IMR-90 (cell line): ENCODE data around the gene PRKACA. TPM values are rescaled to one million over a fixed set of nuclear protein-coding genes. Genes with fewer than 3 reads are reported as not detected.

Experiments used
- ATAC-seq: fragments of 200-7000 bp; cut with Tn5 transposase; 2 replicates; pipeline ENCODE4 v1.9.1; 2020; ENCODE audit warnings: low read depth, mild to moderate bottlenecking, moderate library complexity
- BruUV-seq: library from RNA; stranded (reverse); fragments of 400-500 nt; replicated peaks from 2 replicates; lab custom pipeline; 2021; lab: Mats Ljungman, UMichigan
- CTCF ChIA-PET: fragments of 300-600 bp; formaldehyde crosslinking; extraction: SDS; loops from one replicate; lab custom pipeline; 2021; ENCODE audit warnings: antibody characterized with exemption; lab: Yijun Ruan, JAX
- POLR2A ChIA-PET: fragments of 300-600 bp; sonication (Branson Sonifier 250); formaldehyde crosslinking; loops from one replicate; lab custom pipeline; 2022; ENCODE audit warnings: antibody characterized with exemption; ENCODE audit not compliant: unreplicated experiment; lab: Charles Lee
- DNase-seq: peaks from one replicate; pipeline ENCODE4 v3.0.0; 2013
- H2AFZ ChIP-seq: replicated peaks from 2 replicates; pipeline ENCODE3; 2013; ENCODE audit warnings: low read length, mild to moderate bottlenecking; ENCODE audit not compliant: poor library complexity
- H2AK5ac ChIP-seq: 2 replicates; pipeline ENCODE4 v1.6.1; 2013; ENCODE audit warnings: low read depth, low read length, inconsistent platforms
- H2AK9ac ChIP-seq: replicated peaks from 2 replicates; pipeline ENCODE3; 2013; ENCODE audit warnings: mild to moderate bottlenecking, low read depth, low read length, moderate library complexity; ENCODE audit not compliant: poor library complexity
- H2BK120ac ChIP-seq: 2 replicates; pipeline ENCODE4 v1.6.1; 2013; ENCODE audit warnings: low read depth, low read length, inconsistent platforms
- H2BK15ac ChIP-seq: 3 replicates; pipeline ENCODE4 v1.6.1; 2013; ENCODE audit warnings: low read depth, low read length, inconsistent platforms
- H2BK20ac ChIP-seq: 2 replicates; pipeline ENCODE4 v1.6.1; 2013; ENCODE audit warnings: low read depth, mild to moderate bottlenecking, inconsistent platforms, low read length, moderate library complexity
- H2BK5ac ChIP-seq: 2 replicates; pipeline ENCODE4 v1.6.1; 2013; ENCODE audit warnings: mild to moderate bottlenecking, low read depth, low read length, inconsistent platforms; ENCODE audit not compliant: poor library complexity, severe bottlenecking
- H3K14ac ChIP-seq: replicated peaks from 2 replicates; pipeline ENCODE4 v1.6.1; 2013; ENCODE audit warnings: low read depth, low read length, inconsistent platforms
- H3K18ac ChIP-seq: 2 replicates; pipeline ENCODE4 v1.6.1; 2013; ENCODE audit warnings: low read depth, low read length, control low read depth
- H3K23ac ChIP-seq: 2 replicates; pipeline ENCODE4 v1.6.1; 2013; ENCODE audit warnings: low read depth, low read length, inconsistent platforms
- H3K27ac ChIP-seq: 2 replicates; pipeline ENCODE4 v1.5.1; 2013; ENCODE audit warnings: mild to moderate bottlenecking, control low read depth, low read length; ENCODE audit not compliant: insufficient read depth
- H3K27me3 ChIP-seq: 2 replicates; pipeline ENCODE4 v1.6.1; 2013; ENCODE audit warnings: low read length; ENCODE audit not compliant: control insufficient read depth, insufficient read depth
- H3K36me3 ChIP-seq: 2 replicates; pipeline ENCODE4 v1.6.1; 2013; ENCODE audit warnings: low read length, mixed read lengths; ENCODE audit not compliant: control insufficient read depth, insufficient read depth
- H3K4ac ChIP-seq: 2 replicates; pipeline ENCODE4 v1.6.1; 2013; ENCODE audit warnings: low read depth, low read length, inconsistent platforms
- H3K4me1 ChIP-seq: 2 replicates; pipeline ENCODE4 v1.6.1; 2013; ENCODE audit warnings: low read length, mixed read lengths; ENCODE audit not compliant: control insufficient read depth, insufficient read depth
- H3K4me2 ChIP-seq: 2 replicates; pipeline ENCODE4 v1.6.1; 2013; ENCODE audit warnings: low read depth, mild to moderate bottlenecking, control low read depth, low read length, moderate library complexity
- H3K4me3 ChIP-seq: 2 replicates; pipeline ENCODE4 v1.5.1; 2013; ENCODE audit warnings: low read depth, mild to moderate bottlenecking, control low read depth, low read length, moderate library complexity; ENCODE audit not compliant: insufficient read depth
- H3K56ac ChIP-seq: 2 replicates; pipeline ENCODE4 v1.6.1; 2013; ENCODE audit warnings: low read length, inconsistent platforms; ENCODE audit not compliant: insufficient read depth; ENCODE audit errors: extremely low read depth
- H3K79me1 ChIP-seq, 2 experiments: 2 replicates each; pipeline ENCODE4 v1.6.1; 2013; ENCODE audit warnings: low read length in 2 of 2, inconsistent platforms in 1 of 2, low read depth in 1 of 2
- H3K9ac ChIP-seq: 2 replicates; pipeline ENCODE4 v1.6.1; 2013; ENCODE audit warnings: low read depth, low read length, control low read depth
- H3K9me1 ChIP-seq: 2 replicates; pipeline ENCODE4 v1.6.1; 2013; ENCODE audit warnings: low read length, inconsistent platforms; ENCODE audit not compliant: insufficient read depth
- H3K9me3 ChIP-seq: 2 replicates; pipeline ENCODE4 v1.6.1; 2013; ENCODE audit warnings: low read length; ENCODE audit not compliant: control insufficient read depth, insufficient read depth
- H4K20me1 ChIP-seq: 2 replicates; pipeline ENCODE4 v1.6.1; 2013; ENCODE audit warnings: low read length, inconsistent platforms; ENCODE audit not compliant: insufficient read depth
- H4K5ac ChIP-seq: 2 replicates; pipeline ENCODE4 v1.6.1; 2013; ENCODE audit warnings: mild to moderate bottlenecking, low read depth, low read length, control low read depth
- H4K8ac ChIP-seq, 2 experiments: 2 replicates each; pipeline ENCODE4 v1.6.1; 2013; ENCODE audit warnings: low read depth in 2 of 2, low read length in 2 of 2, control low read depth in 1 of 2, inconsistent platforms in 1 of 2
- H4K91ac ChIP-seq: 2 replicates; pipeline ENCODE4 v1.6.1; 2013; ENCODE audit warnings: low read depth, low read length, inconsistent platforms; ENCODE audit not compliant: insufficient read depth
- BHLHE40 ChIP-seq: fragments of 150-350 bp; IDR thresholded peaks from 2 replicates; pipeline ENCODE4 v1.6.1; 2016; ENCODE audit warnings: mild to moderate bottlenecking, low read depth, low read length
- ELK1 ChIP-seq: fragments of 150-350 bp; IDR thresholded peaks from 2 replicates; pipeline ENCODE4 v1.6.1; 2016; ENCODE audit warnings: low read depth, mild to moderate bottlenecking, low read length, moderate library complexity, borderline replicate concordance
- MAZ ChIP-seq: IDR thresholded peaks from 2 replicates; pipeline ENCODE4 v1.6.1; 2012; ENCODE audit warnings: low read depth, mild to moderate bottlenecking, low read length, improper control_type of control experiment, moderate library complexity, borderline replicate concordance
- MXI1 ChIP-seq: IDR thresholded peaks from 2 replicates; pipeline ENCODE4 v1.6.1; 2012; ENCODE audit warnings: low read depth, mild to moderate bottlenecking, low read length, moderate library complexity, borderline replicate concordance
- POLR2A ChIP-seq: IDR thresholded peaks from 2 replicates; pipeline ENCODE4 v1.6.1; 2012; ENCODE audit warnings: mild to moderate bottlenecking, low read depth, low read length
- RAD21 ChIP-seq: IDR thresholded peaks from 2 replicates; pipeline ENCODE4 v1.6.1; 2012; ENCODE audit warnings: low read length, improper control_type of control experiment
- RFX5 ChIP-seq: IDR thresholded peaks from 2 replicates; pipeline ENCODE4 v1.8.0; 2012; ENCODE audit warnings: low read depth, mild to moderate bottlenecking, low read length, moderate library complexity
- SMC3 ChIP-seq: fragments of 150-350 bp; IDR thresholded peaks from 2 replicates; pipeline ENCODE4 v1.6.1; 2016; ENCODE audit warnings: low read depth, mild to moderate bottlenecking, antibody characterized with exemption, low read length, moderate library complexity
- WGBS, 2 experiments: methylation state at CpG; one replicate each; pipeline versions ENCODE4 v1.1.5 to v1.1.7; 2013; ENCODE audit warnings: missing lambda C conversion rate in 2 of 2; ENCODE audit not compliant: insufficient read length in 1 of 2; ENCODE audit errors: extremely low coverage in 2 of 2; 5-methylcytosine and 5-hydroxymethylcytosine counted together
- dilution Hi-C: fragments of 300-500 bp; cut with HindIII; formaldehyde crosslinking; loops from one replicate; pipeline ENCODE4 v1.14.3; 2018; ENCODE audit warnings: low sequenced_read_pairs; ENCODE audit not compliant: unreplicated experiment
- in situ Hi-C: fragments of 300-500 bp; cut with MboI; formaldehyde crosslinking; loops from 3 replicates; pipeline ENCODE4 v1.14.3; 2019; ENCODE audit warnings: low sequenced_read_pairs, inconsistent platforms, mixed read lengths
- intact Hi-C: fragments of 100-400 bp; cut with micrococcal nuclease; formaldehyde crosslinking; loops from 2 replicates; pipeline ENCODE4 v1.10.0; 2022
- polyA plus RNA-seq, 3 experiments: library from polyadenylated mRNA; depleted of rRNA; stranded (reverse); fragments of >200 nt; gene quantifications; 2 replicates each; pipeline ENCODE4 v1.2.3, GENCODE V29; 2012; ENCODE audit warnings: low replicate concordance in 1 of 3
- total RNA-seq: library from RNA; depleted of rRNA; stranded (reverse); fragments of >200 nt; gene quantifications from 2 replicates; pipeline ENCODE4 v1.2.3, GENCODE V29; 2012
- TF ChIP-seq, protein P1 (sequence below): conservative IDR thresholded peaks from 2 replicates; pipeline ENCODE4 v1.5.1; 2012; ENCODE audit warnings: mild to moderate bottlenecking, low read depth, low read length, improper control_type of control experiment
- TF ChIP-seq, protein P2 (sequence below): fragments of 150-350 bp; IDR thresholded peaks from 2 replicates; pipeline ENCODE4 v1.6.1; 2017; ENCODE audit warnings: mild to moderate bottlenecking, antibody characterized with exemption, low read length, low read depth

Gene PRKACA
- total and polyA plus RNA-seq, 2 of the 4 experiments (the other 2 are of a cell fraction) = 18.1 to 94.5 TPM

- Histone ChIP-seq H4K91ac (no peak overlapping the region; the same call in 1 of the 2 replicates), H3K4me3 (peak overlapping the region; percentile 61), H2BK20ac (no peak overlapping the region), H3K36me3 (no peaks in the 10 kb centered on the region), H3K14ac (no peak overlapping the region), H3K27ac (peak overlapping the region; percentile 13; the same call in 1 of the 2 replicates), H3K4me1 (peaks cover 10% of the 10 kb centered on the region), H3K9me3 (no peaks in the 10 kb centered on the region), H3K9ac (peak overlapping the region; percentile 57), H3K9me1 (no peaks in the 10 kb centered on the region), H3K79me1 (peaks cover 0 to 14% of the 10 kb centered on the region in 2 experiments; a peak in 1 of 4 replicates), H3K56ac (0 out of 2 replicates have a peak overlapping the region, but pooled peaks have one; percentile 41), H3K4me2 (peak overlapping the region; percentile 93), H3K23ac (peak overlapping the region; percentile 11; the same call in 1 of the 2 replicates), H3K18ac (no peak overlapping the region), H3K4ac (no peak overlapping the region; the same call in 1 of the 2 replicates), H4K20me1 (no peaks in the 10 kb centered on the region), H2BK120ac (no peak overlapping the region), H2AK5ac (no peak overlapping the region), H2AK9ac (peak overlapping the region; percentile 85), H4K8ac (peak overlapping the region; percentile 36 to 78; a peak in 2 of 4 replicates), H2BK5ac (peak overlapping the region; percentile 1), H3K27me3 (peaks cover 2% of the 10 kb centered on the region; the same call in 1 of the 2 replicates), H2AFZ (peak overlapping the region; percentile 96), H2BK15ac (no peak overlapping the region), H4K5ac (no peak overlapping the region)
- in situ Hi-C loops (loop anchor here (5.0 kb wide), 1 partner anchor 191 kb away; no protein-coding TSS in a partner anchor), dilution Hi-C loops (no loop called here), intact Hi-C loops (no loop called here)
- peak; percentile 79 for ATAC-seq
- ChIA-PET CTCF (interaction anchor here (0.6 to 1.3 kb wide), 3 partner anchors 42 to 331 kb away, joined by 3 to 4 read pairs (median 3); no protein-coding TSS in a partner anchor), POLR2A (no interaction called here)
- peak; percentile 82 for DNase-seq
- WGBS, 2 experiments = 1% methylated on average over 81 of the region's 106 CpGs; no CpG with 5 or more reads in 1 of the 2 experiments
- no TSS peak for BruUV-seq
- no peak; the same call in 1 of the 2 replicates for TF ChIP-seq MXI1
- no peak for TF ChIP-seq RFX5
- TF ChIP-seq, protein P1, sequence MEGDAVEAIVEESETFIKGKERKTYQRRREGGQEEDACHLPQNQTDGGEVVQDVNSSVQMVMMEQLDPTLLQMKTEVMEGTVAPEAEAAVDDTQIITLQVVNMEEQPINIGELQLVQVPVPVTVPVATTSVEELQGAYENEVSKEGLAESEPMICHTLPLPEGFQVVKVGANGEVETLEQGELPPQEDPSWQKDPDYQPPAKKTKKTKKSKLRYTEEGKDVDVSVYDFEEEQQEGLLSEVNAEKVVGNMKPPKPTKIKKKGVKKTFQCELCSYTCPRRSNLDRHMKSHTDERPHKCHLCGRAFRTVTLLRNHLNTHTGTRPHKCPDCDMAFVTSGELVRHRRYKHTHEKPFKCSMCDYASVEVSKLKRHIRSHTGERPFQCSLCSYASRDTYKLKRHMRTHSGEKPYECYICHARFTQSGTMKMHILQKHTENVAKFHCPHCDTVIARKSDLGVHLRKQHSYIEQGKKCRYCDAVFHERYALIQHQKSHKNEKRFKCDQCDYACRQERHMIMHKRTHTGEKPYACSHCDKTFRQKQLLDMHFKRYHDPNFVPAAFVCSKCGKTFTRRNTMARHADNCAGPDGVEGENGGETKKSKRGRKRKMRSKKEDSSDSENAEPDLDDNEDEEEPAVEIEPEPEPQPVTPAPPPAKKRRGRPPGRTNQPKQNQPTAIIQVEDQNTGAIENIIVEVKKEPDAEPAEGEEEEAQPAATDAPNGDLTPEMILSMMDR = peak; percentile 66
- peak; percentile 42; the same call in 1 of the 2 replicates for TF ChIP-seq SMC3
- TF ChIP-seq BHLHE40 = no peak
- TF ChIP-seq MAZ = peak; percentile 60; the same call in 1 of the 2 replicates
- TF ChIP-seq POLR2A = no peak
- peak; percentile 29 for TF ChIP-seq RAD21
- TF ChIP-seq, protein P2, sequence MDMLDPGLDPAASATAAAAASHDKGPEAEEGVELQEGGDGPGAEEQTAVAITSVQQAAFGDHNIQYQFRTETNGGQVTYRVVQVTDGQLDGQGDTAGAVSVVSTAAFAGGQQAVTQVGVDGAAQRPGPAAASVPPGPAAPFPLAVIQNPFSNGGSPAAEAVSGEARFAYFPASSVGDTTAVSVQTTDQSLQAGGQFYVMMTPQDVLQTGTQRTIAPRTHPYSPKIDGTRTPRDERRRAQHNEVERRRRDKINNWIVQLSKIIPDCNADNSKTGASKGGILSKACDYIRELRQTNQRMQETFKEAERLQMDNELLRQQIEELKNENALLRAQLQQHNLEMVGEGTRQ = no peak
- no peak for TF ChIP-seq ELK1
These were observed 44.2 kb downstream of the PRKACA start for GRCh38 chr19:14073261-14073924.
